GM12801 (cell line): ENCODE data around the gene IL22RA2.

Source experiments
- TF ChIP-seq, protein P1 (sequence below): IDR thresholded peaks from one replicate; pipeline ENCODE4 v1.5.1; 2011; ENCODE audit warnings: control low read depth; ENCODE audit not compliant: insufficient read length; ENCODE audit errors: extremely low read depth

Gene IL22RA2

DNA sequence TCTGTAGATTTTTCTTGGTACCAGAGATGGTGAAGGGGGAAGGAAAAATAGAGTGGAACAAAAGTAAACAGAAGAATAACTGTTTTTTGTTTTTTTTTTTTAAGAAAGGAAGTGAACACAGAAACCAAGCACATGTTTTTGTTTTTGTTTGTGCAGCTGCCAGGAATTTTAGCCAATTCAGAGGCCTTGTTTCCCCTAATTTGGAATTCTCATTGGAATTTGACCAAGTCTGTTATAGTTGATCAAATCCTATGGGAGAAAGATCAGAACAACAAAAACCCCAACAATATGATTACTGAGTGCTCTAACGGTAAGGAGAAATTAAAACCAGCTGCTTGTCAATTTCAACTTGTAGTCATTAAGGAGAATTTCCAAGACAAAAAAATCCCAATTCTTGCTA is 18.2 kb upstream of the IL22RA2 start:
- TF ChIP-seq, protein P1, sequence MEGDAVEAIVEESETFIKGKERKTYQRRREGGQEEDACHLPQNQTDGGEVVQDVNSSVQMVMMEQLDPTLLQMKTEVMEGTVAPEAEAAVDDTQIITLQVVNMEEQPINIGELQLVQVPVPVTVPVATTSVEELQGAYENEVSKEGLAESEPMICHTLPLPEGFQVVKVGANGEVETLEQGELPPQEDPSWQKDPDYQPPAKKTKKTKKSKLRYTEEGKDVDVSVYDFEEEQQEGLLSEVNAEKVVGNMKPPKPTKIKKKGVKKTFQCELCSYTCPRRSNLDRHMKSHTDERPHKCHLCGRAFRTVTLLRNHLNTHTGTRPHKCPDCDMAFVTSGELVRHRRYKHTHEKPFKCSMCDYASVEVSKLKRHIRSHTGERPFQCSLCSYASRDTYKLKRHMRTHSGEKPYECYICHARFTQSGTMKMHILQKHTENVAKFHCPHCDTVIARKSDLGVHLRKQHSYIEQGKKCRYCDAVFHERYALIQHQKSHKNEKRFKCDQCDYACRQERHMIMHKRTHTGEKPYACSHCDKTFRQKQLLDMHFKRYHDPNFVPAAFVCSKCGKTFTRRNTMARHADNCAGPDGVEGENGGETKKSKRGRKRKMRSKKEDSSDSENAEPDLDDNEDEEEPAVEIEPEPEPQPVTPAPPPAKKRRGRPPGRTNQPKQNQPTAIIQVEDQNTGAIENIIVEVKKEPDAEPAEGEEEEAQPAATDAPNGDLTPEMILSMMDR: no peak

DNA sequence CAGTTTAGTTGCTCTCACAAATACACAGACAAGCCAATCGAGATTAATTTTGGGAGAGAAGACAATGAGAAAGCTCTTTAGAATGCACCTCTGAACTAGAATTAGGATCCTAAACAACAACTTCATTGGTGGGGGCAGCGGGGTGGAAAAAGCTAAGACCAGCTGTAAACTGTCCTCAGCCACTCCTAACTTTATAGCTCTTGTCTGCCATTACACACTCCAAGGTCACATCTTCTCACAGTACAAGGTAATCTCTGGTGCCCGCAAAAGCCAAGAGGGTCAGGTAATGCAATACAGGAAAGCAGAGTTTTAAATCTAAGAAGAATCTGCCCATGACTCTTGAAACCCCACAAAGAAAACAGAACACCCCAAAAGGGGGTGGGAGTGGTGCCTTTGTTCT is 17.8 kb upstream of the IL22RA2 start:
- TF ChIP-seq, protein P1: no peak

DNA sequence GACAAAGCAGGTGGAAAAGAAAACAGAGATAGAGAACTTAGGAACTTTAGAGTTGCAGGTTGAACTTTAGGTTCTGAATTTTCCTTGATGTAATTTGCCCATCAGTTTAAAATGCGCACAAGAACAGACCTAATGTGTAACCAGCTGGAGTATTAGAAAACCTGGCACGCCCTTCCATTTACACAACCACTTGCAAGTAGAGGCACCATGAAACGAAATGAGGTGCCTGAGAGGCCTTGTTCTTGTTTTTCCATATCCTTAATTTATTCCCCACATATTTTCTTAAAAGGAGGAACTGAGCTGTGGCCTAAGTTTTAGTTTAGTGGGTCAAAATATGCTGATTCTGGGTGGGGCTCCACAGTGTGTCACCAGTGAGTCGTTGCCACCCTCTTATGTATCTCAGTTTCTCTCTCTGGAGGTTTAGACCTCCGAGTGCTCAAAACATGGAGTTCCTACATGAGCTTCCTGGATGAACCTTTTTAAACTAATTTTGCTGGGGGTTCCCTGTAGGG is 17.2 kb upstream of the IL22RA2 start:
- TF ChIP-seq, protein P1: no peak

DNA sequence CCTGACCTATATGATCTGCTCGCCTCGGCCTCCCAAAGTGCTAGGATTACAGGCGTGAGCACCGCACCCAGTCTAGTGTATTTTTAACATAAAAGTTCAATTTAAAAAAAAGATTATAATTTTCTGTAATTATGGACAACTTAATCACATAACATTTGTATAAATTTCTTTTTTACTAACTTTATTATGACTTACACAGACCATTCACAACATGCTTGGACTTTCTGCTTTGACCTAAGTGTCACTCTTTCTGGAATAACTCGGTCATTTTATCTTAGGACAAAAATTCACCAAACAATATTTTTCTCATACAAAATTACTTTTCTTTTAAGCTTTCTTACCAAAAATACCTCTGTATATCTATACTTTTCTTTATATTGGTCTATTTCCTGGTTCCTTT is 15.4 kb upstream of the IL22RA2 start:
- TF ChIP-seq, protein P1: no peak

DNA sequence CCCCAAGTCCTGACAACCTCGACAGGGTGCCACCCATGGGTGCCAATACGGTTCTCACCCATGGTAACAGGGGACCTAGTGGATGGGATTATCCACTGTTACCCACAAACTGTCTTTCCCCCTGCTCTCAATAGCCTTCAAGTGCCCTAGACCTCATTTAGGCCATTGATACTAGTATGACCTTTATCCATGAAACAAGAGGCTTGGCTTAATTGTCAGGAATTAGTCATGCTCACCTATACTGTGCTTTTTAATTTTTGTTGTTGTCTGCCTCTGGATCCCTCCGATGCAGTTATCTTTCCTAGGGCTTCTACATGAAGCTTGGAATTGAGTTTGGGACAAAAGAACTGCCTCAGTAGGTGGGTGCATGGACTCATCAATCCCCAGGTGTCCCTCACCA is 11.8 kb upstream of the IL22RA2 start:
- TF ChIP-seq, protein P1: no peak

DNA sequence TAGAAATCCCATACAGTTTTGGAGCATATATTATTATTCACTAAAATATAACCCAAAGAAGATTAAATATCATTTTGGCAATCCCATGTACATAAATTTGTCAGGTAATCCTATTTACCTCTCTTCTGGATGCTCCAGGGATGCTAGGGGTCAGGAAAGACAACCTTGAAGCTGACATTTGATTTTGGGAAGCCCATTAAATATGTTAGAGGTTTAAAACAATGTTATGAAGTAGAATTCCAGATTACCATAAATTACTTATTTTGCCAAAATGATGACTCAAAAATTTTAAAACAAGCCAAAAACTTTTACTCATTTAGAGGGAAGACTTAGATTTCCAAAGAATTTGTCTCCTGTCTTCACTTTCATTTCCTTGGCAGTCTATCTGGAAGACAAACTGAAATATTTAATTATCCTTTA is 9.2 kb upstream of the IL22RA2 start:
- TF ChIP-seq, protein P1: no peak

DNA sequence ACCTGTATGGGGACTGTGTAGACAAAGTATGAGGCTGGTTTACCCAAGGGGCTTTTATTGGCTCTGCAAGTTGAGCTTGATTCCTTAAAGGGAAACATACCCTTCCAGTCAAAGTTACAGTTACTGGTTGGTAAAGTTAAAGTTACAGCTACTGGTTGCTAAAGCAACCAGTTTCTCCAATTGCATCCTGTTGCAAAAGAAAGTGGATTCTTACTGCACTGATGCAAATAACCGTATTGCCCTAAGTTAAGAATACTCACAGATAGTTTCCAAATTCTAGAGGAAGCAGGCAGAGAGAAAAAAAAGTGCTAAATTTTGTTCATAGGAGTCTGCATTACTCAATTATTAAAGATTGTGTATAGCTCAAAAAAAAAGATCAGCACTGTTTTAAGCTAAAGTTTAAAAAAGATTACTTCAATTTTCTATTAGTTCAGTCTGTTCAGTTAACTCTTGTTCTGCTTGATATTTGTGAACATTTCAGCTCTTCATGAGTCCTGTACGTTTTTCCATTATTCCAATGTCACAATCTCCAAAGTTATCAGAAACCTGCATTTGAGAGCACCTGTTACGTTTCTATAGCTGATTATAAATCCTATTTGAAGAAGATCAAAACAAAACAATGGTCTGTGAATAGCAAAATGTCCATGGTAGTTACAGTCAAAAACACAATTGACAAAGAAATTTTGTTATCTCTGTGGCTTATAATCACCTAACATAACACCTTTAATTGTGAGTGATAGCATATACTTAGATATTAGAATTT is 8.6 kb upstream of the IL22RA2 start:
- TF ChIP-seq, protein P1: no peak
